ENCODE data around the gene DNAJC1. TPM values are rescaled to one million over a fixed set of nuclear protein-coding genes. Genes with fewer than 3 reads are reported as not detected.
"Not testable (repeated sequence)": the region's sequence is repeated elsewhere in the genome, so short reads cannot be mapped to it uniquely, and the experiment has no call there.

Gene DNAJC1
- total and polyA plus RNA-seq, 2 donors (not counting 3 experiments of a cell fraction or from before 2014, with no cell fraction given), result 11.2 to 19.7 TPM

DNA sequence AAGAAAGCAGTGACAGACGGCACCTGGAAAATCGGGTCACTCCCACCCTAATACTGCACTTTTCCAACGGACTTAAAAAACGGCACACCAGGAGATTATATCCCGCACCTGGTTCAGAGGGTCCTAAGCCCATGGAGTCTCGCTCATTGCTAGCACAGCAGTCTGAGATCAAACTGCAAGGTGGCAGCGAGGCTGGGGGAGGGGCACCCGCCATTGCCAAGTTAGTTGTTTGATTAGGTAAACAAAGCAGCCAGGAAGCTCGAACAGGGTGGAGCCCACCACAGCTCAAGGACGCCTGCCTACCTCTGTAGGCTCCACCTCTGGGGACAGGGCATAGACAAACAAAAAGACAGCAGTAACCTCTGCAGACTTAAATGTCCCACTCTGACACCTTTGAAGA is 169.0 kb downstream of the DNAJC1 start:
- H3K9me3 ChIP-seq (replicated peaks; ENCODE audit: control insufficient read depth, insufficient read depth, low read length); H4K20me1 ChIP-seq (replicated peaks; ENCODE audit: control insufficient read depth, extremely low read depth, insufficient read depth, low read length); DNase-seq (ENCODE audit: low read depth, low spot score); dilution Hi-C loops (cut with MboI; ENCODE audit: extremely low pct_ligation_motif_present, low sequenced_read_pairs); H3K36me3 ChIP-seq (ENCODE audit: control insufficient read depth in 2 of 2, extremely low read depth in 1 of 2, insufficient read depth in 2 of 2, low read length in 2 of 2); H3K4me2 ChIP-seq (ENCODE audit: insufficient read depth, low read length); H3K27me3 ChIP-seq (ENCODE audit: control insufficient read depth in 2 of 2, insufficient read depth in 2 of 2, low read length in 2 of 2); BruUV-seq (replicated peaks); H3K9me1 ChIP-seq (replicated peaks; ENCODE audit: control insufficient read depth, extremely low read depth, insufficient read depth, low read length); H3K79me2 ChIP-seq (ENCODE audit: control insufficient read depth, insufficient read depth, low read length); FAIRE-seq; H3K27ac ChIP-seq (ENCODE audit: insufficient read depth, low read depth, low read length); POLR2A ChIA-PET; H3K4me1 ChIP-seq (ENCODE audit: control insufficient read depth, extremely low read depth, insufficient read depth, low read length); intact Hi-C loops (cut with micrococcal nuclease); H3K4me3 ChIP-seq (replicated peaks in 1 of 3; ENCODE audit: insufficient read depth in 1 of 3, low read depth in 1 of 3, low read length in 3 of 3); H2AFZ ChIP-seq (ENCODE audit: low read depth, low read length); CTCF ChIA-PET; H3K9ac ChIP-seq (replicated peaks; ENCODE audit: extremely low read depth, insufficient read depth, low read length): not testable (repeated sequence)

DNA sequence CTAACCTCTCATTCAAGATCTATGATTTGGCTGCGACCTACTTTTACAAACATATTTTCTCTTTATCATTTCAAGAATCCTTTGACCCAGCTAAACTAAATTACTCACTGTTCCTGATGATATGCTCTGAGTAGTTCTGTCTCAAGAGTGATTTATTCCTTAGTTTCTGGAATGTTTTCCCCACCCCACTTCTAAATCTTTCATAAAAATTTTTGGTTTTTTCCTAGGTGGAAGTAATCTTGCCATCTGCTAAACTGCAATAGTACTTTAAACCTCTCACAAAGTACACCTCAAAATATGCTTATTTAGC is 170.8 kb downstream of the DNAJC1 start:
- Histone ChIP-seq H2AFZ (ENCODE audit: low read depth, low read length) (no peak overlapping the region), H3K27me3 (ENCODE audit: control insufficient read depth in 2 of 2, insufficient read depth in 2 of 2, low read length in 2 of 2) (no peaks in the 10 kb centered on the region), H3K9ac (replicated peaks; ENCODE audit: extremely low read depth, insufficient read depth, low read length) (no peak overlapping the region), H3K4me2 (ENCODE audit: insufficient read depth, low read length) (no peak overlapping the region), H3K27ac (ENCODE audit: insufficient read depth, low read depth, low read length) (no peak overlapping the region), H3K79me2 (ENCODE audit: control insufficient read depth, insufficient read depth, low read length) (no peaks in the 10 kb centered on the region), H3K36me3 (ENCODE audit: control insufficient read depth in 2 of 2, extremely low read depth in 1 of 2, insufficient read depth in 2 of 2, low read length in 2 of 2) (no peaks in the 10 kb centered on the region), H4K20me1 (replicated peaks; ENCODE audit: control insufficient read depth, extremely low read depth, insufficient read depth, low read length) (no peaks in the 10 kb centered on the region), H3K9me3 (replicated peaks; ENCODE audit: control insufficient read depth, insufficient read depth, low read length) (no peaks in the 10 kb centered on the region), H3K4me3 (replicated peaks in 1 of 3; ENCODE audit: insufficient read depth in 1 of 3, low read depth in 1 of 3, low read length in 3 of 3) (no peak overlapping the region), H3K9me1 (replicated peaks; ENCODE audit: control insufficient read depth, extremely low read depth, insufficient read depth, low read length) (no peaks in the 10 kb centered on the region), H3K4me1 (ENCODE audit: control insufficient read depth, extremely low read depth, insufficient read depth, low read length) (no peaks in the 10 kb centered on the region)
- FAIRE-seq (no peak), DNase-seq (ENCODE audit: low read depth, low spot score) (no peak)
- POLR2A ChIA-PET, result no interaction called here
- CTCF ChIA-PET, result no interaction called here
- intact Hi-C loops (cut with micrococcal nuclease), result no loop called here
- BruUV-seq (replicated peaks), result no TSS peak
- TF ChIP-seq JUN (IDR thresholded peaks at IDR 0.05; ENCODE audit: borderline replicate concordance, insufficient read depth, insufficient read length, low read depth), result no peak
- TF ChIP-seq, protein P1, sequence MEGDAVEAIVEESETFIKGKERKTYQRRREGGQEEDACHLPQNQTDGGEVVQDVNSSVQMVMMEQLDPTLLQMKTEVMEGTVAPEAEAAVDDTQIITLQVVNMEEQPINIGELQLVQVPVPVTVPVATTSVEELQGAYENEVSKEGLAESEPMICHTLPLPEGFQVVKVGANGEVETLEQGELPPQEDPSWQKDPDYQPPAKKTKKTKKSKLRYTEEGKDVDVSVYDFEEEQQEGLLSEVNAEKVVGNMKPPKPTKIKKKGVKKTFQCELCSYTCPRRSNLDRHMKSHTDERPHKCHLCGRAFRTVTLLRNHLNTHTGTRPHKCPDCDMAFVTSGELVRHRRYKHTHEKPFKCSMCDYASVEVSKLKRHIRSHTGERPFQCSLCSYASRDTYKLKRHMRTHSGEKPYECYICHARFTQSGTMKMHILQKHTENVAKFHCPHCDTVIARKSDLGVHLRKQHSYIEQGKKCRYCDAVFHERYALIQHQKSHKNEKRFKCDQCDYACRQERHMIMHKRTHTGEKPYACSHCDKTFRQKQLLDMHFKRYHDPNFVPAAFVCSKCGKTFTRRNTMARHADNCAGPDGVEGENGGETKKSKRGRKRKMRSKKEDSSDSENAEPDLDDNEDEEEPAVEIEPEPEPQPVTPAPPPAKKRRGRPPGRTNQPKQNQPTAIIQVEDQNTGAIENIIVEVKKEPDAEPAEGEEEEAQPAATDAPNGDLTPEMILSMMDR (IDR thresholded peaks at IDR 0.05; ENCODE audit: extremely low read depth in 1 of 2, insufficient read depth in 1 of 2, low read depth in 1 of 2, low read length in 2 of 2), result no peak
- no peak for TF ChIP-seq EZH2 (IDR thresholded peaks at IDR 0.05; ENCODE audit: borderline replicate concordance, low read depth, low read length, severe bottlenecking)
- TF ChIP-seq POLR2AphosphoS5 (IDR thresholded peaks at IDR 0.05; ENCODE audit: insufficient read depth, low read depth, low read length), result no peak
- TF ChIP-seq GATA2 (IDR thresholded peaks at IDR 0.05; ENCODE audit: insufficient read depth, insufficient read length, low read depth, low read length), result no peak
- no peak for TF ChIP-seq FOS (IDR thresholded peaks at IDR 0.05; ENCODE audit: borderline replicate concordance, insufficient read depth, low read length)
- no peak for TF ChIP-seq POLR2A (IDR thresholded peaks at IDR 0.05; ENCODE audit: low read depth, low read length)
- TF ChIP-seq, protein P2, sequence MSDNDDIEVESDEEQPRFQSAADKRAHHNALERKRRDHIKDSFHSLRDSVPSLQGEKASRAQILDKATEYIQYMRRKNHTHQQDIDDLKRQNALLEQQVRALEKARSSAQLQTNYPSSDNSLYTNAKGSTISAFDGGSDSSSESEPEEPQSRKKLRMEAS (IDR thresholded peaks at IDR 0.05; ENCODE audit: insufficient read depth, insufficient read length), result no peak
- TF ChIP-seq MYC (IDR thresholded peaks at IDR 0.05; ENCODE audit: low read depth, low read length), result no peak
- dilution Hi-C loops (cut with MboI; ENCODE audit: extremely low pct_ligation_motif_present, low sequenced_read_pairs), result no loop called here

Measured in endothelial cell of umbilical vein (primary cell).